OCI-LY1 (cell line): ENCODE measurements around the gene BTN3A1.

Experiments
- H2AFZ ChIP-seq: fragments of 200-600 bp; sonication (generic), shearing (Covaris generic); 2 replicates; pipeline ENCODE4 v1.6.0; 2014; ENCODE audit warnings: antibody characterized with exemption, mild to moderate bottlenecking, low read length
- H3F3A ChIP-seq: fragments of 200-600 bp; sonication (generic), shearing (Covaris generic); 2 replicates; pipeline ENCODE4 v1.6.0; 2014; ENCODE audit warnings: mild to moderate bottlenecking, antibody characterized with exemption, low read length, moderate library complexity; ENCODE audit not compliant: insufficient read depth
- H3K27ac ChIP-seq: fragments of 200-600 bp; sonication (generic); 2 replicates; pipeline ENCODE4 v1.5.1; 2014; ENCODE audit warnings: low read length, mixed run types, mild to moderate bottlenecking, low read depth; ENCODE audit not compliant: poor library complexity, severe bottlenecking
- H3K27me3 ChIP-seq: fragments of 200-600 bp; sonication (generic); 2 replicates; pipeline ENCODE4 v1.6.0; 2014; ENCODE audit warnings: antibody characterized with exemption, mild to moderate bottlenecking, low read length, moderate library complexity; ENCODE audit not compliant: insufficient read depth
- H3K36me3 ChIP-seq: fragments of 200-600 bp; sonication (generic); 2 replicates; pipeline ENCODE4 v1.6.1; 2014; ENCODE audit warnings: mild to moderate bottlenecking, antibody characterized with exemption, low read length, moderate library complexity, mixed read lengths; ENCODE audit not compliant: insufficient read depth
- H3K4me1 ChIP-seq: fragments of 200-600 bp; sonication (generic); 2 replicates; pipeline ENCODE4 v1.5.1; 2014; ENCODE audit warnings: mild to moderate bottlenecking, low read length, moderate library complexity; ENCODE audit not compliant: insufficient read depth, severe bottlenecking
- H3K4me2 ChIP-seq: fragments of 200-600 bp; sonication (generic), shearing (Covaris generic); 2 replicates; pipeline ENCODE4 v1.6.1; 2014; ENCODE audit warnings: low read length
- H3K4me3 ChIP-seq: fragments of 200-600 bp; sonication (generic); 2 replicates; pipeline ENCODE4 v1.5.1; 2014; ENCODE audit warnings: low read length, low read depth, mild to moderate bottlenecking, mixed read lengths; ENCODE audit not compliant: poor library complexity, severe bottlenecking
- H3K79me2 ChIP-seq: fragments of 200-600 bp; shearing (Covaris generic); 2 replicates; pipeline ENCODE4 v1.6.1; 2016; ENCODE audit warnings: mixed run types, low read length, mixed read lengths; ENCODE audit not compliant: insufficient read depth
- H3K9ac ChIP-seq: fragments of 200-600 bp; sonication (generic), shearing (Covaris generic); 2 replicates; pipeline ENCODE4 v1.6.1; 2014; ENCODE audit warnings: mild to moderate bottlenecking, low read length, mixed read lengths
- H3K9me2 ChIP-seq: fragments of 200-600 bp; sonication (generic), shearing (Covaris generic); 2 replicates; pipeline ENCODE4 v1.6.1; 2014; ENCODE audit warnings: low read depth, mild to moderate bottlenecking, low read length, mixed read lengths
- H3K9me3 ChIP-seq: fragments of 200-600 bp; shearing (Covaris generic); 2 replicates; pipeline ENCODE4 v1.6.1; 2014; ENCODE audit warnings: low read length, mixed read lengths
- H4K20me1 ChIP-seq: fragments of 200-600 bp; sonication (generic), shearing (Covaris generic); 2 replicates; pipeline ENCODE4 v1.6.0; 2016; ENCODE audit warnings: mild to moderate bottlenecking, low read length; ENCODE audit not compliant: insufficient read depth
- EZH2 ChIP-seq: fragments of 200-600 bp; sonication (generic), shearing (Covaris generic); IDR thresholded peaks from 2 replicates; pipeline ENCODE4 v1.8.0; 2017; ENCODE audit warnings: borderline replicate concordance, mixed run types, mild to moderate bottlenecking, antibody characterized with exemption, low read length, moderate library complexity, mixed read lengths
- TF ChIP-seq, protein P1 (sequence below): fragments of 200-600 bp; sonication (generic), shearing (Covaris generic); IDR thresholded peaks from 2 replicates; pipeline ENCODE4 v1.5.1; 2017; ENCODE audit warnings: mild to moderate bottlenecking, antibody characterized with exemption, low read length, moderate library complexity, mixed read lengths

Gene BTN3A1

GRCh38 chr6:26426691-26427450 lies 24.8 kb downstream of the BTN3A1 start:
- H3K36me3 ChIP-seq: no peaks in the 10 kb centered on the region
- no peak overlapping the region for H3K4me3 ChIP-seq
- no peaks in the 10 kb centered on the region for H4K20me1 ChIP-seq
- no peak overlapping the region for H3K9ac ChIP-seq
- TF ChIP-seq, protein P1, sequence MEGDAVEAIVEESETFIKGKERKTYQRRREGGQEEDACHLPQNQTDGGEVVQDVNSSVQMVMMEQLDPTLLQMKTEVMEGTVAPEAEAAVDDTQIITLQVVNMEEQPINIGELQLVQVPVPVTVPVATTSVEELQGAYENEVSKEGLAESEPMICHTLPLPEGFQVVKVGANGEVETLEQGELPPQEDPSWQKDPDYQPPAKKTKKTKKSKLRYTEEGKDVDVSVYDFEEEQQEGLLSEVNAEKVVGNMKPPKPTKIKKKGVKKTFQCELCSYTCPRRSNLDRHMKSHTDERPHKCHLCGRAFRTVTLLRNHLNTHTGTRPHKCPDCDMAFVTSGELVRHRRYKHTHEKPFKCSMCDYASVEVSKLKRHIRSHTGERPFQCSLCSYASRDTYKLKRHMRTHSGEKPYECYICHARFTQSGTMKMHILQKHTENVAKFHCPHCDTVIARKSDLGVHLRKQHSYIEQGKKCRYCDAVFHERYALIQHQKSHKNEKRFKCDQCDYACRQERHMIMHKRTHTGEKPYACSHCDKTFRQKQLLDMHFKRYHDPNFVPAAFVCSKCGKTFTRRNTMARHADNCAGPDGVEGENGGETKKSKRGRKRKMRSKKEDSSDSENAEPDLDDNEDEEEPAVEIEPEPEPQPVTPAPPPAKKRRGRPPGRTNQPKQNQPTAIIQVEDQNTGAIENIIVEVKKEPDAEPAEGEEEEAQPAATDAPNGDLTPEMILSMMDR: no peak
- no peak for TF ChIP-seq EZH2
- H3K9me3 ChIP-seq: no peaks in the 10 kb centered on the region
- no peak overlapping the region for H2AFZ ChIP-seq
- H3K9me2 ChIP-seq: no peaks in the 10 kb centered on the region
- no peak overlapping the region for H3K4me2 ChIP-seq
- no peak overlapping the region for H3K27ac ChIP-seq
- peaks cover 11% of the 10 kb centered on the region for H3K27me3 ChIP-seq
- H3F3A ChIP-seq: no peaks in the 10 kb centered on the region
- no peaks in the 10 kb centered on the region for H3K4me1 ChIP-seq
- H3K79me2 ChIP-seq: no peaks in the 10 kb centered on the region

GRCh38 chr6:26427451-26427809 lies 25.4 kb downstream of the BTN3A1 start:
- H3K9me2 ChIP-seq: no peaks in the 10 kb centered on the region
- no peaks in the 10 kb centered on the region for H3K4me1 ChIP-seq
- H3K27me3 ChIP-seq: peaks cover 11% of the 10 kb centered on the region
- H2AFZ ChIP-seq: no peak overlapping the region
- no peaks in the 10 kb centered on the region for H3K79me2 ChIP-seq
- H3K27ac ChIP-seq: no peak overlapping the region
- no peaks in the 10 kb centered on the region for H3K9me3 ChIP-seq
- H4K20me1 ChIP-seq: no peaks in the 10 kb centered on the region
- H3F3A ChIP-seq: no peaks in the 10 kb centered on the region
- TF ChIP-seq, protein P1: no peak
- TF ChIP-seq EZH2: no peak
- H3K9ac ChIP-seq: no peak overlapping the region
- no peaks in the 10 kb centered on the region for H3K36me3 ChIP-seq
- H3K4me2 ChIP-seq: no peak overlapping the region
- H3K4me3 ChIP-seq: no peak overlapping the region

DNA sequence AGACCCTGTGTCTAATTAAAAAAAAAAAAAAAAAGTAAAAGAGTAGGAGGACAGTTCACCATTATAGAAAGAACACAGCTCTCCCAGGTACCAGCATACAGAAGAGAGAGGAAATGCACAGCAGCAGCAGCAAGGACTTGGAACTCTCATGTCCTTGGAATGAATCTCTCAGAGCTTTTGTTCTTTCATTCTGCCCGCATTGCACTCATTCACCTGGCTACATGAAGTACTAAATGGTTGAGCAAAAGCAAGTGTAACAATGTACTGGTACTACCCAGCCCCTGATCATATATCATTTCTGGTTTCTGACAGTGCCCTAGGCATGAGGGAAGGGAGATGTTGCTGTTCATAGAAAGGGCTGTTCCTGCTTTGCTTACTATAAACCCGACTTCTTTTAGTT lies 26.1 kb downstream of the BTN3A1 start:
- no peaks in the 10 kb centered on the region for H3K36me3 ChIP-seq
- H3K4me1 ChIP-seq: no peaks in the 10 kb centered on the region
- H3K9me2 ChIP-seq: no peaks in the 10 kb centered on the region
- no peak overlapping the region for H3K4me2 ChIP-seq
- no peak overlapping the region for H3K27ac ChIP-seq
- peaks cover 11% of the 10 kb centered on the region for H3K27me3 ChIP-seq
- no peaks in the 10 kb centered on the region for H3K9me3 ChIP-seq
- H2AFZ ChIP-seq: no peak overlapping the region
- no peak overlapping the region for H3K9ac ChIP-seq
- H4K20me1 ChIP-seq: no peaks in the 10 kb centered on the region
- H3K4me3 ChIP-seq: no peak overlapping the region
- no peaks in the 10 kb centered on the region for H3F3A ChIP-seq
- TF ChIP-seq, protein P1: no peak
- no peak for TF ChIP-seq EZH2
- no peaks in the 10 kb centered on the region for H3K79me2 ChIP-seq
